ENCODE measurements around the gene EIF4EBP3.

The EIF4EBP3 gene

DNA sequence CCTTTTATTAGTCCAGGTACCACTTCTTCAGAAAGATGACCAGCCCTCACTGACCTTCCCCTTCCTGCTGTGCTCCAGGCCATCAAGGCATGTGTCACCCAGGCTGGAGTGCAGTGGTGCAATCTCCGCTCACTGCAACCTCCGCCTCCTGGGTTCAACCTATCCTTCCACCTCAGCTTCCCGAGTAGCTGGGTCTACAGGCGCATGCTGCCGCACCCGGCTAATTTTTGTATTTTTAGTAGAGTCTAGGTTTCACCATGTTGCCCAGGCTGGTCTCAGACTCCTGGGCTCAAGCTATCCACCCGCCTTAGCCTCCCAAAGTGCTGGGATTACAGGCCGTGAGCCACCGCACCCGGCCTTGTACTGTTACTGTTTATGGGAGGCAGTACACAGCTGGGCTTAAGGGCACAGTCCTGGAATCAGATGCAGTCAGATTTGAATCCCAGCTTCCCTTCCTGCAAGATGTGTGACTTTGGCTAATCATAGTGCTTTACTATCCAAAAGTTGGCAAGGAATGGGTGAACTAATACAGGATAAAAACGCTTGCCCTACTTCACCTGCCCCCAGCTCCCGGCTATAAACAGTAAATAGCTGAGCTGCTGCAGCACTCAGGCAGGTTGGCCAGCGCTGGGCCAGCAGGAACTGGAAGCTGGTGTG lies 483 bp upstream of the EIF4EBP3 start:
- Histone ChIP-seq H3K4me3 (ENCODE audit: low read length) (peak overlapping the region; percentile 80), H3K9me3 (ENCODE audit: control insufficient read depth, low read length) (no peaks in the 10 kb centered on the region), H3K9ac (ENCODE audit: low read length) (peak overlapping the region; percentile 91), H3K36me3 (ENCODE audit: control insufficient read depth, insufficient read depth, low read length, severe bottlenecking) (peaks cover 58% of the 10 kb centered on the region), H3K4me1 (ENCODE audit: control insufficient read depth, insufficient read depth, low read length) (peaks cover 37% of the 10 kb centered on the region), H3K27me3 (replicated peaks; ENCODE audit: control insufficient read depth, insufficient read depth, low read length) (no peaks in the 10 kb centered on the region)
- no peak for DNase-seq (ENCODE audit: low read depth)

DNA sequence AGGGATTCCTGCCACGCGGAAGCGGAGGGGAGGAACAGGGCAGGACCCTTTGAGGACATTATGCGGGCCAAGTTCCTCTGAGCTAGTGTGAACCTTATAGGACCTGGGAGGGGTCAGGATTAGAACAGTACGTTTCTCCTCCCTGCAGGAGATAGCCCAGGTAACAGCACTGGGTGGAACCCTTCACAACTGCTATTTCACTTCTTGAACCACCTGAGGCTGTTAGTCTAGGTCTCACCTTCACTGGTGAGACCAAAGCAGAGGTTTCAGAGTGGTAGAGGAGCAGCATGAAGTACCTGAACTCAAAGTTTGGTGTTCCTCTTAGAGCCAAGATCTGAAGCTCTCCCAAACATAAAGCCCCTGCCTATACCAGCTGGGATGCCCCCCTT lies 832 bp downstream of the EIF4EBP3 start:
- H3K9me3 ChIP-seq (ENCODE audit: control insufficient read depth, low read length), result no peaks in the 10 kb centered on the region
- peak overlapping the region; percentile 91 for H3K9ac ChIP-seq (ENCODE audit: low read length)
- H3K4me3 ChIP-seq (ENCODE audit: low read length), result peak overlapping the region; percentile 80
- DNase-seq (ENCODE audit: low read depth), result no peak
- H3K27me3 ChIP-seq (replicated peaks; ENCODE audit: control insufficient read depth, insufficient read depth, low read length), result no peaks in the 10 kb centered on the region
- peaks cover 56% of the 10 kb centered on the region for H3K36me3 ChIP-seq (ENCODE audit: control insufficient read depth, insufficient read depth, low read length, severe bottlenecking)
- peaks cover 37% of the 10 kb centered on the region for H3K4me1 ChIP-seq (ENCODE audit: control insufficient read depth, insufficient read depth, low read length)

- Histone ChIP-seq H3K9ac (ENCODE audit: low read length) (peak overlapping the region; percentile 91), H3K27me3 (replicated peaks; ENCODE audit: control insufficient read depth, insufficient read depth, low read length) (no peaks in the 10 kb centered on the region), H3K9me3 (ENCODE audit: control insufficient read depth, low read length) (no peaks in the 10 kb centered on the region), H3K4me1 (ENCODE audit: control insufficient read depth, insufficient read depth, low read length) (peaks cover 37% of the 10 kb centered on the region), H3K36me3 (ENCODE audit: control insufficient read depth, insufficient read depth, low read length, severe bottlenecking) (peaks cover 51% of the 10 kb centered on the region), H3K4me3 (ENCODE audit: low read length) (peak overlapping the region; percentile 80)
- DNase-seq (ENCODE audit: low read depth), result no peak
These were observed 1.3 kb downstream of the EIF4EBP3 start for GRCh38 chr5:140548791-140549190.

GRCh38 chr5:140549237-140550144 lies 2.0 kb downstream of the EIF4EBP3 start:
- Histone ChIP-seq H3K4me3 (ENCODE audit: low read length) (peak overlapping the region; percentile 80), H3K27me3 (replicated peaks; ENCODE audit: control insufficient read depth, insufficient read depth, low read length) (no peaks in the 10 kb centered on the region), H3K9ac (ENCODE audit: low read length) (peak overlapping the region; percentile 91), H3K4me1 (ENCODE audit: control insufficient read depth, insufficient read depth, low read length) (peaks cover 43% of the 10 kb centered on the region), H3K9me3 (ENCODE audit: control insufficient read depth, low read length) (no peaks in the 10 kb centered on the region), H3K36me3 (ENCODE audit: control insufficient read depth, insufficient read depth, low read length, severe bottlenecking) (peaks cover 44% of the 10 kb centered on the region)
- peak; percentile 54 for DNase-seq (ENCODE audit: low read depth)

DNA sequence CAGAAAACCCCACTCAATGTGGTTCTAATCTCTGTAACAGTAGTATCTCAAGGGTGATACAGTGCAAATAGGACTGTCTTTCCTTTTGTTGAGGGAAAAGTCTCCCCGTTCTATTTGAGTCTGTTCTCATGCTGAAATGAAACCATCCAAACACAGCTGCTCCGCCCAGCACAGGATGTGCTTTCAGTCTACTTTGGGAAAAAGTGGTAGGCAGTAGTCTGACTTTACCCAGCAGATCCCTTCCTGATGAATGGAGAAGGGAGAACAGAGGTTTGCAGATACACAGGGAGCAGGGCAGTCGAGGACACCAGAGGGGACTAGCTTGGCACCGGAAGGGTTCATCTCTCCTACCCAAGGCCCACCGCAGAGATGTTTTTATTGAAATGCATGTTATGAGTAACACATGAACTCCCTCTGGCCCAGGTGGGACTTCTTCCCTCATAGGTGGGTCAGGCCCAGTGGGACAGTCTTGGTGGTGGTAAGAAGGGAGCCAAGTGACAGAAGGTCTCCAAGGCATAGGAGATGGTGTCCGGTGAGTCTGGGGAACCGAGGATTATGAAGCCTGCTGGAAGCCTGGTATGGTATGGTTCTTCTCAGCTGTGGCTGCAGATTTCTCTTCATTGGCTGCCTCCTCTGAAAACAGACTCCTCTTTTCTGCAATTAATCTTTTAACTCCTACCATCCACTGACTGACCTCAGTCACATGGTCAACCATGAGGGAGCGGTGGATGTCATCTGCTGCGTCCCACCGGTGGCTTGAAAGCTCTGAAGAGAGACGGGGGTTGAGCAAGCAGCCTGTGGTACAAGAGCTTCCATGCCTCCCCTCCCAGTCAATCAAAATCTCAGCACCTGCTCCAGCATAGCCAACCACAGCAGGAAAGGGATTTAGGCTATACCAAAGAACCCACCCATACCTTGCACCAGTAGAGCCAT lies 3.0 kb downstream of the EIF4EBP3 start:
- peaks cover 38% of the 10 kb centered on the region for H3K36me3 ChIP-seq (ENCODE audit: control insufficient read depth, insufficient read depth, low read length, severe bottlenecking)

GRCh38 chr5:140551872-140552271 lies 4.4 kb downstream of the EIF4EBP3 start:
- DNase-seq (ENCODE audit: low read depth), result no peak
- no peak overlapping the region for H3K4me3 ChIP-seq (ENCODE audit: low read length)
- H3K27me3 ChIP-seq (replicated peaks; ENCODE audit: control insufficient read depth, insufficient read depth, low read length), result no peaks in the 10 kb centered on the region

More for the DNA sequence above, 3.0 kb downstream of the EIF4EBP3 start:
- no peak for DNase-seq (ENCODE audit: low read depth)
- Histone ChIP-seq H3K4me1 (ENCODE audit: control insufficient read depth, insufficient read depth, low read length) (peaks cover 45% of the 10 kb centered on the region), H3K4me3 (ENCODE audit: low read length) (no peak overlapping the region), H3K27me3 (replicated peaks; ENCODE audit: control insufficient read depth, insufficient read depth, low read length) (no peaks in the 10 kb centered on the region), H3K9me3 (ENCODE audit: control insufficient read depth, low read length) (no peaks in the 10 kb centered on the region), H3K9ac (ENCODE audit: low read length) (peak overlapping the region; percentile 91)

GRCh38 chr5:140553657-140554056 lies 6.2 kb downstream of the EIF4EBP3 start:
- no peak overlapping the region for H3K9ac ChIP-seq (ENCODE audit: low read length)
- H3K4me1 ChIP-seq (ENCODE audit: control insufficient read depth, insufficient read depth, low read length), result peaks cover 43% of the 10 kb centered on the region
- H3K27me3 ChIP-seq (replicated peaks; ENCODE audit: control insufficient read depth, insufficient read depth, low read length), result no peaks in the 10 kb centered on the region
- peaks cover 43% of the 10 kb centered on the region for H3K36me3 ChIP-seq (ENCODE audit: control insufficient read depth, insufficient read depth, low read length, severe bottlenecking)
- DNase-seq (ENCODE audit: low read depth), result no peak
- H3K4me3 ChIP-seq (ENCODE audit: low read length), result no peak overlapping the region
- H3K9me3 ChIP-seq (ENCODE audit: control insufficient read depth, low read length), result no peaks in the 10 kb centered on the region

More at GRCh38 chr5:140551872-140552271, 4.4 kb downstream of the EIF4EBP3 start:
- Histone ChIP-seq H3K4me1 (ENCODE audit: control insufficient read depth, insufficient read depth, low read length) (peaks cover 52% of the 10 kb centered on the region), H3K9ac (ENCODE audit: low read length) (no peak overlapping the region), H3K36me3 (ENCODE audit: control insufficient read depth, insufficient read depth, low read length, severe bottlenecking) (peaks cover 38% of the 10 kb centered on the region), H3K9me3 (ENCODE audit: control insufficient read depth, low read length) (no peaks in the 10 kb centered on the region)

- no peaks in the 10 kb centered on the region for H3K9me3 ChIP-seq (ENCODE audit: control insufficient read depth, low read length)
- no peak overlapping the region for H3K4me3 ChIP-seq (ENCODE audit: low read length)
- no peak overlapping the region for H3K9ac ChIP-seq (ENCODE audit: low read length)
- peak; percentile 66 for DNase-seq (ENCODE audit: low read depth)
- peaks cover 35% of the 10 kb centered on the region for H3K4me1 ChIP-seq (ENCODE audit: control insufficient read depth, insufficient read depth, low read length)
- H3K36me3 ChIP-seq (ENCODE audit: control insufficient read depth, insufficient read depth, low read length, severe bottlenecking), result peaks cover 38% of the 10 kb centered on the region
- H3K27me3 ChIP-seq (replicated peaks; ENCODE audit: control insufficient read depth, insufficient read depth, low read length), result no peaks in the 10 kb centered on the region
These were observed 7.0 kb downstream of the EIF4EBP3 start for GRCh38 chr5:140554454-140554853.

DNA sequence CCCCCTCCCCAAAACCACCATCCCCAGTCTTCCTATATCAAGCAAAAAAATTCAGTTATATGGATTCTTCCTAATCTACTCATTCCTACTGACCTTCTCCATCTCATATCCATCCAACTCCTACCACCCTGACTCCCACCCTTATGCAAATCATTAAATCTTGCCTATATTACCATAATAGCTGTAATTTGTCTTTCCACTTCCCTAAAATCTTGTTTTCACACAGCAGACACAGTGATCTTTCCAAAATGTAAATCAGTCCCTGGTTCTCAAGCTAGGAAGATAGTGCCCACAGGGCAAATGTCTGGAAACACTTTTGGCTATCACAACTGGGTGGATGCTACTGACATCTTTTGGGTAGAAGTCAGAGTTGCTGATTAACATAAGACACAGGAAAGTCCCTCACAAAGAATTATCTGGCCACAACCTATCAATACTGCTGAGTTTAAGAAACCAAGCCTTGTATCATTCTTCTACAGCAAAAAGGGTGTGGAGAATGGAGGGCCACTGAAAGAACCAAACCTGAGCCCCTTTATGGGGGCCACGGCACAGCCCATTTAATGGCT lies 8.4 kb downstream of the EIF4EBP3 start:
- Histone ChIP-seq H3K4me1 (ENCODE audit: control insufficient read depth, insufficient read depth, low read length) (peaks cover 28% of the 10 kb centered on the region), H3K27me3 (replicated peaks; ENCODE audit: control insufficient read depth, insufficient read depth, low read length) (no peaks in the 10 kb centered on the region), H3K4me3 (ENCODE audit: low read length) (peak overlapping the region; percentile 88), H3K9ac (ENCODE audit: low read length) (peak overlapping the region; percentile 96), H3K9me3 (ENCODE audit: control insufficient read depth, low read length) (no peaks in the 10 kb centered on the region), H3K36me3 (ENCODE audit: control insufficient read depth, insufficient read depth, low read length, severe bottlenecking) (peaks cover 29% of the 10 kb centered on the region)
- DNase-seq (ENCODE audit: low read depth), result peak; percentile 24

GRCh38 chr5:140556438-140556837 lies 9.0 kb downstream of the EIF4EBP3 start:
- Histone ChIP-seq H3K36me3 (ENCODE audit: control insufficient read depth, insufficient read depth, low read length, severe bottlenecking) (peaks cover 23% of the 10 kb centered on the region), H3K9ac (ENCODE audit: low read length) (peak overlapping the region; percentile 96), H3K4me1 (ENCODE audit: control insufficient read depth, insufficient read depth, low read length) (peaks cover 28% of the 10 kb centered on the region), H3K9me3 (ENCODE audit: control insufficient read depth, low read length) (no peaks in the 10 kb centered on the region), H3K4me3 (ENCODE audit: low read length) (peak overlapping the region; percentile 88), H3K27me3 (replicated peaks; ENCODE audit: control insufficient read depth, insufficient read depth, low read length) (no peaks in the 10 kb centered on the region)
- peak; percentile 64 for DNase-seq (ENCODE audit: low read depth)
